OCI-LY7 (cell line): Measurements from ENCODE around the gene LCN9. TPM values are rescaled to one million over a fixed set of nuclear protein-coding genes. Genes with fewer than 3 reads are reported as not detected.

ENCODE experiments used
- BruUV-seq: library from RNA; stranded (reverse); fragments of 400-500 nt; replicated peaks from 2 replicates; lab custom pipeline; 2021; lab: Mats Ljungman, UMichigan
- CTCF ChIA-PET: fragments of 300-600 bp; sonication (Branson Sonifier 250); formaldehyde crosslinking; loops from one replicate; lab custom pipeline; 2022; ENCODE audit warnings: antibody characterized with exemption; ENCODE audit not compliant: unreplicated experiment; lab: Charles Lee
- POLR2A ChIA-PET: fragments of 300-600 bp; sonication (Branson Sonifier 250); formaldehyde crosslinking; loops from one replicate; lab custom pipeline; 2022; ENCODE audit warnings: antibody characterized with exemption; lab: Charles Lee
- DNase-seq: peaks from one replicate; pipeline ENCODE4 v3.0.0-alpha.2; 2015; ENCODE audit warnings: low spot score
- H2AFZ ChIP-seq: fragments of 200-600 bp; sonication (generic), shearing (Covaris generic); 2 replicates; pipeline ENCODE4 v1.6.1; 2014; ENCODE audit warnings: mild to moderate bottlenecking, antibody characterized with exemption, low read length, moderate library complexity
- H3K27ac ChIP-seq: fragments of 200-600 bp; sonication (generic); 2 replicates; pipeline ENCODE4 v1.5.1; 2014; ENCODE audit warnings: mixed run types, low read depth, mild to moderate bottlenecking, moderate library complexity, low read length, inconsistent platforms; ENCODE audit not compliant: poor library complexity, severe bottlenecking
- H3K36me3 ChIP-seq: fragments of 200-600 bp; sonication (generic); 2 replicates; pipeline ENCODE4 v1.6.1; 2014; ENCODE audit warnings: mild to moderate bottlenecking, antibody characterized with exemption, low read length, moderate library complexity, mixed read lengths; ENCODE audit not compliant: insufficient read depth
- H3K4me1 ChIP-seq: fragments of 200-600 bp; sonication (generic); 2 replicates; pipeline ENCODE4 v1.5.1; 2014; ENCODE audit warnings: mild to moderate bottlenecking, low read length; ENCODE audit not compliant: insufficient read depth, poor library complexity, severe bottlenecking
- H3K4me2 ChIP-seq: fragments of 200-600 bp; sonication (generic); 2 replicates; pipeline ENCODE4 v1.6.1; 2014; ENCODE audit warnings: mild to moderate bottlenecking, low read length
- H3K4me3 ChIP-seq: fragments of 200-600 bp; sonication (generic); 2 replicates; pipeline ENCODE4 v1.5.1; 2014; ENCODE audit warnings: mild to moderate bottlenecking, low read depth, low read length; ENCODE audit not compliant: poor library complexity, severe bottlenecking
- H3K79me2 ChIP-seq: fragments of 200-600 bp; sonication (generic); 2 replicates; pipeline ENCODE4 v1.6.1; 2016; ENCODE audit warnings: low read depth, mild to moderate bottlenecking, low read length, moderate library complexity, mixed read lengths; ENCODE audit not compliant: insufficient read depth
- H3K9me2 ChIP-seq: fragments of 200-600 bp; sonication (generic); 2 replicates; pipeline ENCODE4 v1.6.1; 2016; ENCODE audit warnings: mild to moderate bottlenecking, low read length, mixed read lengths; ENCODE audit not compliant: insufficient read depth
- H3K9me3 ChIP-seq: fragments of 200-600 bp; sonication (generic); 2 replicates; pipeline ENCODE4 v1.6.1; 2014; ENCODE audit warnings: mild to moderate bottlenecking, mixed run types, low read length, mixed read lengths
- H4K20me1 ChIP-seq: fragments of 200-600 bp; sonication (generic); 2 replicates; pipeline ENCODE4 v1.6.1; 2014; ENCODE audit warnings: mild to moderate bottlenecking, antibody characterized with exemption, low read length, moderate library complexity, mixed read lengths; ENCODE audit not compliant: insufficient read depth
- CTCF ChIP-seq: fragments of 200-600 bp; sonication (generic); conservative IDR thresholded peaks from 2 replicates; pipeline ENCODE4 v1.5.1; 2014; ENCODE audit warnings: mild to moderate bottlenecking, antibody characterized with exemption, low read length, moderate library complexity, mixed read lengths
- EZH2phosphoT487 ChIP-seq: fragments of 200-600 bp; sonication (generic); IDR thresholded peaks from 2 replicates; pipeline ENCODE4 v1.6.1; 2018; ENCODE audit warnings: low read depth, borderline replicate concordance, mild to moderate bottlenecking, mixed run types, antibody characterized with exemption, low read length, moderate library complexity, mixed read lengths
- intact Hi-C: fragments of 100-400 bp; cut with micrococcal nuclease; formaldehyde crosslinking; loops from one replicate; pipeline ENCODE4 v1.10.0; 2022; ENCODE audit not compliant: unreplicated experiment
- total RNA-seq, 2 experiments: library from RNA; depleted of rRNA in 1 of 2; stranded (reverse); fragments of >200 nt in 1 of 2; shearing (Covaris generic) in 1 of 2; gene quantifications; 2 replicates each; pipeline ENCODE4 v1.2.3, GENCODE V29; 2014 to 2022

LCN9 gene
- total RNA-seq, 2 experiments from 2014 or later: not detected

- Histone ChIP-seq H4K20me1 (no peaks in the 10 kb centered on the region), H3K79me2 (no peaks in the 10 kb centered on the region), H3K4me1 (no peaks in the 10 kb centered on the region), H3K36me3 (no peaks in the 10 kb centered on the region), H3K4me2 (no peak overlapping the region), H3K9me3 (no peaks in the 10 kb centered on the region), H2AFZ (no peak overlapping the region), H3K9me2 (no peaks in the 10 kb centered on the region), H3K27ac (no peak overlapping the region), H3K4me3 (no peak overlapping the region)
- intact Hi-C loops: no loop called here
- TF ChIP-seq CTCF (no peak), EZH2phosphoT487 (no peak)
- no TSS peak for BruUV-seq
- CTCF ChIA-PET: no interaction called here
- DNase-seq: no peak
- POLR2A ChIA-PET: no interaction called here
These were observed 43.2 kb downstream of the LCN9 start for GRCh38 chr9:135706288-135706687.

GRCh38 chr9:135707252-135708138, 44.4 kb downstream of the LCN9 start:
- no peaks in the 10 kb centered on the region for H3K36me3 ChIP-seq
- no peaks in the 10 kb centered on the region for H3K79me2 ChIP-seq
- H3K4me2 ChIP-seq: no peak overlapping the region
- H3K9me3 ChIP-seq: no peaks in the 10 kb centered on the region
- BruUV-seq: no TSS peak
- no peak overlapping the region for H3K27ac ChIP-seq
- intact Hi-C loops: no loop called here
- no peak for DNase-seq
- no peaks in the 10 kb centered on the region for H3K4me1 ChIP-seq
- ChIA-PET POLR2A (no interaction called here), CTCF (no interaction called here)
- no peaks in the 10 kb centered on the region for H4K20me1 ChIP-seq
- no peak overlapping the region for H3K4me3 ChIP-seq
- H3K9me2 ChIP-seq: no peaks in the 10 kb centered on the region
- H2AFZ ChIP-seq: no peak overlapping the region
- TF ChIP-seq CTCF: no peak
- TF ChIP-seq EZH2phosphoT487: no peak

GRCh38 chr9:135708164-135708563, 45.1 kb downstream of the LCN9 start:
- no TSS peak for BruUV-seq
- intact Hi-C loops: no loop called here
- H3K4me2 ChIP-seq: no peak overlapping the region
- H3K4me3 ChIP-seq: no peak overlapping the region
- ChIA-PET POLR2A (no interaction called here), CTCF (no interaction called here)
- H3K9me2 ChIP-seq: no peaks in the 10 kb centered on the region
- H3K36me3 ChIP-seq: no peaks in the 10 kb centered on the region
- no peak for DNase-seq
- H3K79me2 ChIP-seq: no peaks in the 10 kb centered on the region
- no peak for TF ChIP-seq EZH2phosphoT487
- TF ChIP-seq CTCF: no peak
- no peaks in the 10 kb centered on the region for H4K20me1 ChIP-seq
- no peak overlapping the region for H2AFZ ChIP-seq
- H3K9me3 ChIP-seq: no peaks in the 10 kb centered on the region
- H3K27ac ChIP-seq: no peak overlapping the region
- no peaks in the 10 kb centered on the region for H3K4me1 ChIP-seq
